ENCODE measurements around the gene FAM120C.

FAM120C gene

GRCh38 chrX:54030329-54030728, 152.7 kb downstream of the FAM120C start:
- no peak for DNase-seq

DNA sequence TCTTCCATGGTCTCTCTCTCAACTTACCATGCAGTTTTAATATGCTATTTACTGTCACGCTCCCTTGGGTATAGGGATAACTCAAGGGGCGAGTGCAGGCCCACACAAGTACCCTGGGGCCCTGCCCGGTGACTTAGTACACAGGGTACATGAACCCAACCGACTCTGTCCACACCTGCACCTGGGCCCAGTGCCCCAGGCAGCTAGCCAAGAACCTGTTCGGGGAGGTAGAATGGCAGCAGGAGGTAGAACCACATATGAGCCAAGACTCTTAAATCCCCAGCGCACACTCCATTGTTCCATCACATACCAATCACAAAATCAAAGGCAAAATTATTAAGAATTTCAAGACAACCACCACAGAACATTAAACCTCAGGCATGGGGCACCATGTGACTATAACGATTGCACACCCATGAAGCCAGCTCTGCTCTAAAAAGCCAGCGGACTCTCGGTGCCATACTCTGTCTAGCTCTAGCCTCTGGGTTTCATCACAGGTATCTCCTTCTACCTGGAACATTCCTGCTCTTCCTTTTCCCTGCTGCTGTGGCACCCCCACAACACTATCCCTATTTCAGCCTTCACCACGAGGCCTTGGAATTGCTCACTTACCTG, 153.4 kb downstream of the FAM120C start:
- DNase-seq: no peak

- no peak for DNase-seq
These were observed 158.7 kb downstream of the FAM120C start for GRCh38 chrX:54024350-54024749.

All from activated CD4-positive, alpha-beta T cell treated with anti-CD3 and anti-CD28 coated beads, Interleukin-10, Interleukin-2, amounts not matched to agents 100 ng/mL and 50 ng/mL, durations not matched to agents 16 hours and 8 hours (primary cell).